HG02571 (cell line): ENCODE data around the gene S100PBP.
"Not testable (repeated sequence)": the region's sequence is repeated elsewhere in the genome, so short reads cannot be mapped to it uniquely, and the experiment has no call there.

ENCODE experiments used
- ATAC-seq: cut with Tn5 transposase; IDR thresholded peaks from one replicate; pipeline ENCODE4 v1.9.1; 2021; ENCODE audit warnings: mild to moderate bottlenecking, moderate library complexity; ENCODE audit not compliant: unreplicated experiment

S100PBP gene

GRCh38 chr1:32784817-32785216, 32.6 kb upstream of the S100PBP start:
- no peak for ATAC-seq

- no peak for ATAC-seq
Measured at GRCh38 chr1:32786856-32787255, 30.6 kb upstream of the S100PBP start.

- ATAC-seq: not testable (repeated sequence)
Measured at GRCh38 chr1:32789356-32789755, 28.1 kb upstream of the S100PBP start.

- no peak for ATAC-seq
Measured at GRCh38 chr1:32791881-32792280, 25.6 kb upstream of the S100PBP start.

GRCh38 chr1:32795763-32796162, 21.7 kb upstream of the S100PBP start:
- not testable (repeated sequence) for ATAC-seq

- ATAC-seq: no peak
Measured at GRCh38 chr1:32797456-32797855, 20.0 kb upstream of the S100PBP start.

- no peak for ATAC-seq
Measured at GRCh38 chr1:32798191-32798590, 19.3 kb upstream of the S100PBP start.

- ATAC-seq: no peak
Measured at GRCh38 chr1:32798679-32799416, 18.6 kb upstream of the S100PBP start.

GRCh38 chr1:32801096-32801715, 16.2 kb upstream of the S100PBP start:
- no peak for ATAC-seq

GRCh38 chr1:32804460-32804859, 13.0 kb upstream of the S100PBP start:
- not testable (repeated sequence) for ATAC-seq

- ATAC-seq: no peak
Measured at GRCh38 chr1:32806290-32806689, 11.2 kb upstream of the S100PBP start.

GRCh38 chr1:32806910-32807523, 10.4 kb upstream of the S100PBP start:
- no peak for ATAC-seq

- no peak for ATAC-seq
Measured at GRCh38 chr1:32808580-32808979, 8.9 kb upstream of the S100PBP start.

- ATAC-seq: no peak
Measured at GRCh38 chr1:32810358-32810757, 7.1 kb upstream of the S100PBP start.

GRCh38 chr1:32811265-32811664, 6.2 kb upstream of the S100PBP start:
- ATAC-seq: no peak

- no peak for ATAC-seq
Measured at GRCh38 chr1:32811917-32812316, 5.5 kb upstream of the S100PBP start.

GRCh38 chr1:32813941-32814739, 3.3 kb upstream of the S100PBP start:
- ATAC-seq: no peak

- ATAC-seq: peak; percentile 4
Measured at GRCh38 chr1:32816676-32817158, 736 bp upstream of the S100PBP start.

- ATAC-seq: peak; percentile 17
Measured at GRCh38 chr1:32817815-32818786, 648 bp downstream of the S100PBP start.
